Upper lobe of left lung (tissue), 4 donors: ENCODE measurements around the gene POLK.

ENCODE experiments used
- CTCF ChIP-seq, 6 experiments: fragments of 450-650 bp in 4 of 6; fragments of 200-600 bp in 2 of 6; sonication (generic) in 2 of 6; IDR thresholded peaks; one replicate each; pipeline ENCODE4 v1.5.1; 2016 to 2019; ENCODE audit warnings: antibody characterized with exemption in 6 of 6
- EP300 ChIP-seq, 4 donors: sonication (generic); formaldehyde crosslinking; IDR thresholded peaks; one replicate each; pipeline ENCODE4 v1.5.1; 2017; ENCODE audit warnings: antibody characterized with exemption in 4 of 4, control low read depth in 2 of 4
- POLR2A ChIP-seq, 4 donors: fragments of 450-650 bp; IDR thresholded peaks; one replicate each; pipeline ENCODE4 v1.5.1; 2016 to 2017; ENCODE audit warnings: antibody characterized with exemption in 4 of 4, mild to moderate bottlenecking in 2 of 4
- POLR2AphosphoS5 ChIP-seq, 2 donors: sonication (generic); formaldehyde crosslinking; IDR thresholded peaks; one replicate each; pipeline ENCODE4 v1.5.1; 2017; ENCODE audit warnings: antibody characterized with exemption in 2 of 2

- no peak for TF ChIP-seq POLR2AphosphoS5 (IDR thresholded peaks at IDR 0.05)
- no peak for TF ChIP-seq POLR2A (IDR thresholded peaks at IDR 0.05)
- no peak for TF ChIP-seq CTCF (IDR thresholded peaks at IDR 0.05)
- TF ChIP-seq EP300 (IDR thresholded peaks at IDR 0.05): no peak
Observed at GRCh38 chr5:75567710-75568109, 56.0 kb downstream of the POLK start.
